ENCODE measurements around the gene TNFRSF13B.
A peak's percentile ranks its signal among the peaks of the same experiment; 100 is the strongest.
"Not testable (repeated sequence)": the region's sequence is repeated elsewhere in the genome, so short reads cannot be mapped to it uniquely, and the experiment has no call there.

Gene TNFRSF13B

DNA sequence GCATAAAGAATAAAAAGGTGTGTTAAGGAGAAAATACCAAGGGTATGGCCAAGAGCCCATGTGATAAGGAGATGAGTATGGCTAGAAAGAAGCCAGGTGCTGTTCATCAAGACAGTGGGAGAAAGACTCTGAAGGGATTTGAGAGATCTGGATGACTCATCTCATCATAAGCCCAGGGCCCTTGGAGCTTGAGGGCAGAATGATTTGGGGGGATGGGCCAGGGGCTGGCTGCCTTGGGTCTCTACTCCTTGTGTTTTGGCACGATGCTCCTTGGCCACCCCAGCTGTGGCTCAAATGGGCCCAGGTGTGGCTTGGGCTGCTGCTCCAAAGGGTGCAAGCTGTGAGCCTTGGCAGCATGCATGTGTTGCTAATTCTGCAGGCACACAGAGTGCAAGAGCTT lies 14.5 kb upstream of the TNFRSF13B start:
- DNase-seq: peak; percentile 76

- DNase-seq: no peak
Measured at GRCh38 chr17:16981928-16982327, 10.0 kb upstream of the TNFRSF13B start.

- DNase-seq: peak; percentile 82
Measured at GRCh38 chr17:16980813-16981731, 9.2 kb upstream of the TNFRSF13B start.

DNA sequence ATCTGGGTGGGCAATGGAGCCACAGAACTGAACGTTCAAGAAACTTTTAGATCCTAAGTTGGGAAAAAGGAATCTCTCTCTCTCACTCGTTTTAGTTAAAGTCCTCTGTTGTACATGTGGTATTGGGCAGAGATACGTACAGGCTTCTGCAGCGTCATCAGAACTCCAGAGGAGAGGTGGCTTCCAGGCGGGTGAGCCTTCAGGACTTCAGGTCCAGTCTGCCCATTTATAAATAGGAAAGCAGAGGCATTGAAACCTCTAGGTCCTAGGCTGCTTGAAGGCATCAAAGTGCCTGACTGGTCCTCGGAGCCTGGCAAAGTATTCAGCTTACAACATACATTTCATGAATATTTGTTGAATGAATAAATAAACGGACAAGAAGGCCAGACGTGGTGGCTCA lies 8.1 kb upstream of the TNFRSF13B start:
- no peak for DNase-seq

DNA sequence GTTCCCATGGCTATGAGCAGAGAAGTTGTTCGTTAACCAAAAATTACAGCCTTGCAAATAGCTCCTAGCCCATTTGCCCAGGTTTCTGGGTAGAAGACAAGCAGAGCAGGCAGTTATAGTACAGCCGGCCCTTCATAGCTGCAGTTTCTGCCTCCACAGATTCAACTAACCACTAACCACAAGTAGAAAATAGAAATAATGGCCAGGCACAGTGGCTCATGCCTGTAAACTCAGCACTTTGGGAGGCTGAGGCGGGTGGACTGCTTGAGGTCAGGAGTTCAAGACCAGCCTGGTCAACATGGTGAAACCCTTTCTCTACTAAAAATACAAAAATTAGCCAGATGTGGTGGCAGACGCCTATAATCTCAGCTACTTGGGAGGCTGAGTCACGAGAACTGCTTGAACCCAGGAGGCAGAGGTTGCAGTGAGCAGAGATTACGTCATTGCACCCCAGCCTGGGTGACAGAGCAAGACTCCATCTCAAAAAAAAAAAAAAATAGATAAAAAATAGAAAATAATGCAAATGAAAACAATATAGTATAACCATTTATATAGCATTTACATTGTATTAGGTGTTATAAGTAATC lies 7.4 kb upstream of the TNFRSF13B start:
- not testable (repeated sequence) for DNase-seq

DNA sequence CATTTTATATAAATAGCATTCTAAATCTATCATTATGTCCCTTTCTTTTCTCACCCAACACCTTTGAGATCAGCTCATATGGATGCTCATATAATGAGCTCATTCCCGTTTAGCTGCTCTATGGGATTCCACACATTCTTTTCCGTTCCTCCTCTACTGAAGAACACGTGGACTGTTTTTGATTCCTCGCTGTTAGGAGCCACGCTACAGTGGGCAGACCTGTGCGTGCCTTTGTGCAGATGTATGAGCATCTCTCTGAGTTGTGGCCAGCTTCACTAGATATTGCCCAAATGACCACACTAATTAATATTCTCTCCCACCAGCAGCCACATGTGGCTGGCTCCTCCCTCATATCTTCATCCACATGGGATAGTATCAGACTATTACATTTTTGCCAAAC lies 6.0 kb upstream of the TNFRSF13B start:
- DNase-seq: no peak

DNA sequence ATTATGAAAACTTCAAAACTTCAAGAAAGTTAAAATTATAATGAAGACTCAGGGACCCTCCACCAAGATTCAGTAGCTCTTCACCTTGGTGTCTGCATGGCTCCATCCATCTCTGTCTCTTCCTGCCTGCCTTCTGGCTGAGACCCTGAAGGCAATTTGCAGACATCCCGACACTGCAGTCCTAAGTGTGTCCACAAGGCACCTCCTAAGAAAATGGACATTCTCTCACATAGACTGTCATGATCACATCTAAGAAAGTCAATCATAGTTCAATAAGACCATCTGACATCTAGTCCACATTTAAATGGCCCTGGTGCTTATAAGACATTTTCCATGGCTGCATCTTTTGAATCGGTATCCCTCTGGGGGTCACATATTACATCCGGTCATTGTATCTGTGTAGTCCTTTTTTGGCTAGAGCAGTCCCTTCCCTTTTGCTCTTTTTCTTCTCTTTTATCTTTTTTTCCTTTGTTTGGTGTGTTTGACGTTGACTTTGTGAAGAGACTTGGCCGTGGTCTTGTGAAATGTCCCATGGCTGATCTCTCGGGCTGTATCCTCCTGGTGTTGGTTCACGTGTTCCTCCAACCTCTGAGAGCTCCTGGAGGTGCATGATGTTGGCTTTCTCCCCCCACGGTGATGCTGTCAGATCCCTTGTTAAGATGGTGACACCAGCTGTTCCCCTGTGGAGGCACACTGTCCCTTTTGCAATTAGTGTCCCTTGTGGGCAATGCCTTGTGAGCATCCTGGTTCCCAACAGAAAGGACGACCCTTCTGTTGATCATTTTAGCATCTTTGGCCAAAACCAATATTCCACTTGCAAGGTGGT lies 5.0 kb upstream of the TNFRSF13B start:
- no peak for DNase-seq

DNA sequence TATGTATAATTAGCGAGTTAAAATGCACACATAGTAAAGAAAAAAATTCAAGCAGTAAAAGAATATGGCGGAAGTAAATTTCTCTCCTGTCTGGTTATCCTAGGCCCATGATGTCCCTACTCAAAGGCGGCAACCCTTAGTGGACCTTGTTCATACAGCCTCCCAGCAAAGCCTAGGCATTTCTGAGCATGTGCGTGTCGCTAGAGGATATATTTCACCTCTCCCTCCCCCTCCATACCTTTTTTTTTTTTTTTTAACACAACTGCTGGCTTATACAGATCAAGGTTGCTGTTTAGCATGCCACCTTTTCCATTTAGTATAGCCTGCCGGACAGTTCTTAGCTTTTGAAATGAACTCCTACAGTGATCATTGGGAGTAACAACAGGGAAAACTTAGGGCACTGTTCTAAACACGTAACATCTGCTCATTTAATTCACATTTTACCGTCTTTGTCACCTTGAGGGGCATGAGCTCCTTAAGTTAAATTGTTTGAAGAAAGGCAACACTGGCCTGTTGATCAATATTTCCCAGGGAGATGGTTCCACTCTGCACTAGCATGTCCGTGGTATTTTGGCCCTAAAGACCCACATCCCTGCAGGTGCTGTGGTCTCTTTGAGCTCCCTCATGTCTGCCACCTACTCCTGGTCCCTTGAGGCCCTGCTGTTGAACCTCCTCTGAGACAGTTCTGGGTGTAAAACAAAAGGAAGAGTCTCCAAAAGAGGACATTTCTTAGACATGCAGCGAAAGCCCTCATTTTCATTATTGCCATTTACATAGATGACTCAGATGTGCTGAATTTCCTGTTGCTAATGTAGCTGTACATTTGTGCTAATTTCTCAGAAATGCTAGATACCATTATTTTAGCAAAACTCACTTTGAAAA lies 4.1 kb upstream of the TNFRSF13B start:
- DNase-seq: no peak

GRCh38 chr17:16975277-16975651 lies 3.3 kb upstream of the TNFRSF13B start:
- DNase-seq: no peak

- DNase-seq: no peak
Measured at GRCh38 chr17:16974569-16975276, 2.8 kb upstream of the TNFRSF13B start.

- no peak for DNase-seq
Measured at GRCh38 chr17:16973760-16974540, 2.0 kb upstream of the TNFRSF13B start.

DNA sequence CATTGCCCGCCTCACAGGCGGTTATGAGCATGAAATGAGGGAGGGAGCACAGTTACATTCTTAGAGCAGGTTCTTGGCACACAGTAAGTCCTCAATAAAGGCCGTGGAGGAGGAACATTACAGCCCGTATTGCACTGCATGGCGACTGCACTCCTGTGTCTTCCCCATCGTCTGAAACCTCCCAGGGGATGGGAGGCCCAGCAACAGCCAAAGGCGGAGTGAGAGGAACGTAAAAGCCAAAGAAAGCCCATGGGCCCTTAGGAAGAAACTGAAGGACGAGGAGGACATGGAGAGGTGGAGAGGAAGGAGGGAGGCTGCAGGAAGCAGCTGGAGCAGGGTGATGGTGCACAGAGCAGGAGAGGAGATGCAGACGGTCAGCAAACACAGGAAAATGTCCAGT lies 1.1 kb upstream of the TNFRSF13B start:
- DNase-seq: not testable (repeated sequence)

DNA sequence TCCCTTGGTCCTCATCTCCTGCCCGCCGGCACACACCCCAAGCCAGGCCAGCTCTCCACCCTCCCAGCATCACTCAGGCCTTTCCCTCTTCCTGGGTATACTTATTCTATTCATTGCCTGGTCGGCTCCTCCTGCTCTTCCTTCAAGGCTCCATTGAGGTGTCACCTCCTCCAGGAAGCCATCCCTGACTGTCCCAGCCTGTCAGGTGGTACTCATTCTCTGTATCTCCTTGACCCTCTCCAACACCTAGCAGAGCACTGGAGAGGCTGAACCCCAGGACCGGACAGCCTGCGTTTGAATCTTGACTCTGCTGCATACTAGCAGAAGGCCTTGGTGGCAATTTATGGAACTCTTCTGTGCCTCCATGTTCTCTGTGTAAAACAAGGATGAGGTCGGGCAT lies 428 bp upstream of the TNFRSF13B start:
- DNase-seq: no peak

DNA sequence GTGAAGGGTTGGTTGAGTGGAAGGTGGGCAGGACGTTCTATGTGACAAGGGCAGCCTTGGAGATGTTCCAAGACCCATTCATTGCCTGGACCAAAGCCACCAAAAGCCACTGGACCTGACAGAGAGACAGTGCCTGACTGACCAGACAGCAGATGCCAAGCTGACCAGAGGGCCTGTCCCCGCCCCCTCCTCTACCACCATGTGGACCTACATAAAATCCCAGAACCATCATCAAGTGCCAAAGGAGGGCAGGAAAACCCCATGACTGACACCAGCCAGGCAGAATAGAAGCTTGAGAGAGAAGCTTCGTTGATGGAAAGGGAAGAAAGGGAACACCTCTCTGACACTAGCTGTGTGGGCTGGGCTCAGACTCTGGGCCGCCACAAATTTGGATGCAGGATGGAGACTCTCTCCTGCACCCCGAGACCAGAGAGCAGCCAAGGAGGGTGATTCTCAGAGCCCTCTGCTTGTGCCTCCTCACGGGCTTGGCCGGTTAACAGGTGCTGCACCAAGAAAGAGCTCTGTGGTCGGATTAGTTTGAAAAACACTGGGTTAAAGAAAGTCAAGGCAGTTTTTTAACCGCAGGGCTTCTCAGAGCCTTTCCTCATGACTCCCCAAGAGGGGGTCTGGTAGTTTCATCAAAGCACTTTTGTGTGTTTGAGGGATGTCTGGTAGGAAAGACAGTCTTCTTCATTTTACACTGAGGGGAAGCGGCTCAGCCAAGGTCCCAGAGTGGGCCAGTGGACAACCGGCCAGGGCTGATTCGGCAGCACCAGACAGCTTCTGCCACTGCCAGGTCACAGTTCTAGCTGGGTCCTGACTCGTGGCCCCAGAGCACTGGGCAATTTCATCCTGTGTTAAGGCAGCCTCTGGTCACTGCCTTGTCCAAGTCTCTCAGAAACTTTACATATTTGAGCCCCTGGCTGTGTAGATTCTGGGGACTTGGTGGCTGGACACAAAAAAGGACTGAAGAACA lies 1.7 kb downstream of the TNFRSF13B start:
- no peak for DNase-seq

DNA sequence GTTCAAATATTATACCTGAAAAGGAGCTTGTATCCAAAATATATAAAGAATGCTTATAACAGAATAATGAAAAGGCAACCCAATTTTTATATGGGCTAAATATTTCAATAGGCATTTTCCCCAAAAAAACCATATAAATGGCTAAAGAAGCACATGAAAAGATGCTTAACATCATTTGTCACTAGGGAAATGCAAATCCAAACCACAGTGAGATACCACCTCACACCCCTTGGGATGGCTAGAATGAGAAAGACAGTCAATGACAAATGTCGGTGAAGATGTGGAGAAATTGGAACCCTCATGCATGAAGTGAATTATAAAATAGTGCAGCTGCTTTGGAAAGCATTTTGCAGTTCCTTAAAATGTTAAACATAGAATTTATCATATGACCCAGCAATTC lies 3.1 kb downstream of the TNFRSF13B start:
- no peak for DNase-seq

- no peak for DNase-seq
Measured at GRCh38 chr17:16962804-16963203, 9.1 kb downstream of the TNFRSF13B start.

GRCh38 chr17:16961792-16962191 lies 10.1 kb downstream of the TNFRSF13B start:
- no peak for DNase-seq

DNA sequence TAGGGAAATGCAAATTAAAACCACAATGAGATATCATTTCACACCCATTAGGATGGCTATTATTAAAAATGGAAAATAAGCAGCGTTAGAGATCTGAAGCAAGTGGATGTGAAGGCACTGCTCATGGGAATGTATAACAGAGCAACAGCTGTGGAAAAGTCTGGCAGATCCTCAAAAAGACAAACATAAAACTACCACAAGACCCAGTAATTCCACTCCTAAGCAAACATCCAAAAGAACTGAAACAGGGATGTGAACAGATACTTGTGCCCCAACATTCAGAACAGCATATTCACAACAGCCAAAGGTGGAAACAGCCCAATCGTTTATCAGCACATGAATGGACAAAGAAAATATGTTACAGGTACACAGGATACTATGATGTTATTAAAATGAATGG lies 10.9 kb downstream of the TNFRSF13B start:
- not testable (repeated sequence) for DNase-seq

GRCh38 chr17:16955011-16955410 lies 16.9 kb downstream of the TNFRSF13B start:
- DNase-seq: not testable (repeated sequence)

DNA sequence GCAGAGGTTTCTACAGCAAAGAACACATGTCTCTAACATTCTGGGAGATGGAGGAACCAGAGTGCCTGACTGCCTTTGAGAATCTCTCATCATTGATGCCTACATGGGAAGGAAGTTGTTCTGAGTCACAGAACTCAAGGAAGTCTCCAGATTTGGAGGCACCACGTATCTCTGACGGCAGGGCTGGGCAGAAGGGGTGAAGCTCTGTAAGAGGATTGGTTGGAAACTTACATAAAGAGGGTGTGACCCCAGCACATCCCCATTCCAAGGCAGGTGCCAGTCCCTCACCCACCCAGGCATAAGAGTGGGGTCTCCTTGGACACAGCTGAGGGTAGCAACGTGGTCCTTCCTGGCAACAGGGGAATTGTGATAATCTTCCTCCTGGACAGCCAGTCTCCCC lies 17.4 kb downstream of the TNFRSF13B start:
- no peak for DNase-seq
